AG08396 (cell line): ENCODE data around the gene TMPO.
"Not testable (repeated sequence)": the region's sequence is repeated elsewhere in the genome, so short reads cannot be mapped to it uniquely, and the experiment has no call there.

Source experiments
- DNase-seq: peaks from one replicate; pipeline ENCODE4 v3.0.0; 2012; ENCODE audit warnings: low spot score, mixed read lengths

TMPO gene

DNA sequence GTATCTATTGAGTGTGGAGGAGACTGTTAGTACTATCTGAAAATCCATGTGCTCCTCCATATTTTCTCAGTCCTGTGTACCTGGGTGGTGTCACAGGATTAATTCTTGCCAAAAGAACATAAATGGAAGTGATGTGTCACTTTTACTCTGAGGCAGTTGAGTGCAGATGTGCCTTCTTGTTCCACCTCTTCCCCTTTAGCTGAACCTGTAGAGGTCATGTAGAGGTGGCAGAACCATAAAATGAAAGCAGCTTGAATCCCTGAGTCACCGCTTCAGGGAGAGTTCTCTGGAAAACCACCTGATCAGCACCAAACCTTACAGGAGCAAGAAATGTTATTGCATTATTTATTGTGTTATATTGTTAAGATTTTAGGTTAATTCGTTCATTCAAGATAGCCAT is 63.4 kb downstream of the TMPO start:
- DNase-seq: no peak

DNA sequence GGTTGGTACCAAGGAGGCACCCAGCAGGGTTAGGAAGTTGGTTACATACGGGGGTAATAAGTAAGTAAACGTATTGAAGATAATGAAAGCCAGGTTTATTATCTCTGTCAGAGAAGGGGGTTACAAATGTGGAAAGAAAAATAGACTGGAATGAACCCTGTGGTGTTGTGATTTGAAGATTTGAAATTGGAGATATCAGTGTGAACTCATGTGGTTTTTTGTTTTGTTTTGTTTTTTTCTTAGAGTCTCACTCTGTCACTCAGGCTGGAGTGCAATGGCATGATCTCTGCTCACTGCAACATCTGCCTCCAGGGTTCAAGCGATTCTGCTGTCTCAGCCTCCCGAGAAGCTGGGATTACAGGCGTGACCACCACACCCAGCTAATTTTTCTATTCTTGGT is 64.0 kb downstream of the TMPO start:
- DNase-seq: no peak

DNA sequence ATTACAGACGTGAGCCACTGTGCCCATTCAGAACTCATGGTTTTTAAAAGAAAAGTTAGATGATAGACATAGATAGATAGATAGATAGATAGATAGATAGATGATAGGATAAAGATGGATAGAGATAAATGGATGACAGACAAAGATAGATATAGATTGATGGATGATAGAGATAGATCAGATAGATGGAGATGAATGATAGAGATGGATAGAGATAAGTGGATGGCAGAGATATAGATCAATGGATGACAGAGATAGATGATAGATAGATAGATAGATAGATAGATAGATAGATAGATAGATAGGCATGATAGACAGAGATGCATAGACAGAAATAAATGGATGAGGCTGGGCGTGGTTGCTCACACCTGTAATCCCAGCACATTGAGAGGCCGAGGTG is 64.4 kb downstream of the TMPO start:
- DNase-seq: no peak

DNA sequence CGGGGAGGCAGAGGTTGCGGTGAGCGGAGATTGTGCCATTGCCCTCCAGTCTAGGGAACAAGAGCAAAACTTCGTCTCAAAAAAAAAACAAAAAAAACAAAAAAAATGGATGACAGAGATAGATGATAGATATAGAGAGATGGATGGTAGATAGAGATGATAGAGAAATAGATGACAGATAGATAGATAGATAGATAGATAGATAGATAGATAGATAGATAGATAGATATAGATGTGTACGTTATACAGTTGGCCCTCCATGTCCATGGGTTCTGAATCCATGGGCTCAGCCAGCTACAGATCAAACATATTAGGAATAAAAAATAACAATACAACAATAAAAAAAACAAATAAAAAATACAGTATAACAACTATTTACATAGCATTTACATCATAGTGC is 65.3 kb downstream of the TMPO start:
- no peak for DNase-seq

DNA sequence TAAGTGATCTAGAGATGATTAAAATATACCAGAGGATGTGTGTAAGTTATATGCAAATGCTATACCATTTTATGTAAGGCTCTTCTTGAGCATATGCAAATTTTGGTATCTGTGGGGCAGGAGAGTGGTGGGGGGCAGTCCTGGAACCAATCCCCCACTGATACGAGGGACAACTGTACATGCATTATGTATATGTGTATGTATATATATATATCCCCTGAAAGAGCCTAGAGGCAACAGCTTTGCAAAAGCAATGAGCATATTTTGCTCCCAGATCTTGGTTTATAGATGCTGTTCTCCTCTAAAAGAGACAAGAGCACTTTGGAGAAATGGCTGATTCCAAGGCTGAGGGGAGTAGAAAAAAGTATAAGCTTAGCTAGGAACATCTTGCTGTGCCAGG is 65.7 kb downstream of the TMPO start:
- DNase-seq: no peak

DNA sequence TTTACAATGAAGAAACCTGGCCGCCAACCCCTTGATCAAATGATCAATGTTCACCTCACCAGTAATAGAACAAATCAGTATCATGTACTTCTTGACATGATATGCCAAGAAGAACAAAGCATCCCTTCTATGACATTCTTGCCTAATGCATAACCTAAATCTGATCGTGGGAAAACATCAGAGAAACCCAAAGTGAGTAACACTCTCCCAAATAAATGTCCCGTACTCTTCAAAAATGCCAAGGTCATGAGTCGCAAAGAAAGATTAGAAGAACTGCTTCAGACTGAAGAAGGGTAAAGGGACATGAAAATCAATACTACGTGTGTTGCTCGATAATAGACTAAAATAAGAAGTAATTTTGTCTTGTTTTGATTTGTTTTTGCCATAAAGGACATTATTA is 66.7 kb downstream of the TMPO start:
- no peak for DNase-seq

DNA sequence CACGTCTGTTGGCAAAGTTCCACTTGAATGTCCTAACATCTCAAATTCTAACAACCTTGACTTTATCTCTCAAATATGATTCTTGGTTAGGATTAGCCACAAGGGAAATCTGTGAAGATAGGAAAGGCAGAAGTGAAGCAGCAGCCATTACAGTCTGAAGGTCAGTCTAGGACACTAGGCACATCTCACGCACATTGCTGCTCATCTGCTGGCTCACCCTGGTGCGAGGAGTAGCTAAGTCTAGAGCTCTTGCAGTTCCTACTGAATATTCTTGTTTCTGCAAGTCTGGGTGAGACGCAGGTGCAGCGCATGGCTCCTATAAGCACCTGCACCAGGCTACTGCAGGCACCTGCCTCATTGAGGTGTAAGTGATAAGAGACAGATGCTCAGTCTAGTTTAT is 71.7 kb downstream of the TMPO start:
- DNase-seq: no peak

DNA sequence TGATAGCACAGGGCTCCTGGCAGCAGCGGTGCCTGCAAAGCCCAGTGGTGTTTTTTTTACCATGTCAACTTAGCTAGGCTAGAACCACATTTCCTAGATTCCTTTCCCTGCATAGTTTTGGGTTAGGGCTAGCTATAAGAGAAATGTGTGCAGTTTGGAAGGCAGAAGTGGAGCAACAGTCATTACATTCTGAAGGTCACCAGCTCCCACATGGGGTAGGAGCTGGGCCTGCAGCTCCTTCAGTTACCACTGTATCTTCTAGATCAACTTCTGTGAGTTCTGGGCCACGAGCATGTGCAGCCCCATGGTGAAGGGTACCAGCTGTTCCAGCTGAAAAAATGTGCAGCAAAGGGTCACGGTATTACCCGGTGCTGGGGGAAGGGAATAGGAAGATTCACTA is 75.8 kb downstream of the TMPO start:
- peak; percentile 16 for DNase-seq

DNA sequence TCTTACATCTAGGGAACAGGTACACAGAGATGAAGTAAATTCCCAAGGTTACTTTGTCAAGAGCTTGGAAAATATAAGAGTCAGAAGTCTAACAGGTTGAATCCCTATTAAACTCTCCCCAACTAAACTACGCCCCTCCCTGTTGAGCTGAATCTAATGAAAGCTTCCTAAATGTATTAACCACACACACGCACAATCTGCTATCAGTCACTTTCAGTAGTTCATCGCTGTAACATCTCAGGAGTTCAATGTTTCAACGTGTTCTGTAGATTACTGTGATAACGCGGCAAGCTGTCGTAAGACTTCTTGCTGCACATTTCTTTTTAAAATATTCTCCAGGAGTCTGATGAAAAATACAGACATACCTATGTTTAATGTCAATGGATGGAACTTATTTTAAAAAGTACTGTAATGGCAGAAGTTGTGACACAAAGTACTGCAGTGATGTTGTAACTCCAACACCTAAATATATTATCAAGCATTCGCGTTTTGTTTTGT is 77.5 kb downstream of the TMPO start:
- DNase-seq: no peak

DNA sequence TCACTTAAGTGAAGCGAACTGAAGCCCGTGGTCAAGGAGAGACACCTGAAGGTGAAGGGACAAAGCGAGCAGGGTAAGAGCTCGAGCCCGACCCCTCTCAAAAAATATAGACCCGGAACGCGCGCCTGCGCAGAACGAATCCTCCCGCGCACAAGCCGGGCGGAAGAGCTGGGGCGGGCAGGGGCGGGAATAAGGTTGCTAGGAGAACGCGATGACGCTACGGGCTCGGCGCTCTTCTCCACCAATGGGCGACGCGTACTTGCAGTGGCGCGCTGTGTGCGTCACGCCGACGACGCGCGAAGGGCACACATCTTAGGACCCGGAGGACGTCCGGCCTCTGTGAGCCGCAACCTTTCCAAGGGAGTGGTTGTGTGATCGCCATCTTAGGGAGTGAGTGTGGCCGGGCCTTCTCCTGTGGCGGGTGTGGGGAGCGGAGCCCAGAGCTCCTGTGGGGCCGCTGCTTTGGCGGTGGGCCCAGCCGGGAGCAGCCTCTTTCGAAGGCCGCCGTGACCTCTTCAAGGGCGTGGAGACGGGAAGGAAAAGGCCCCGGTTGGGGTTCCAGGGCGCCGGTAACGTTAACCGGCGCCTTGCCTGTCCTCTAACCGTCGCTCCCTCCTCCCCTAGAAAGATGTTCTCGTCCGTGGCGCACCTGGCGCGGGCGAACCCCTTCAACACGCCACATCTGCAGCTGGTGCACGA is 78.1 kb downstream of the TMPO start, which contains the start of gene SLC25A3:
SLC25A3 (plus strand) TSS at position 336 of the 699 bp plus-strand sequence; CDS start at position 629, 293 bp downstream.
- peak; percentile 97 for DNase-seq

DNA sequence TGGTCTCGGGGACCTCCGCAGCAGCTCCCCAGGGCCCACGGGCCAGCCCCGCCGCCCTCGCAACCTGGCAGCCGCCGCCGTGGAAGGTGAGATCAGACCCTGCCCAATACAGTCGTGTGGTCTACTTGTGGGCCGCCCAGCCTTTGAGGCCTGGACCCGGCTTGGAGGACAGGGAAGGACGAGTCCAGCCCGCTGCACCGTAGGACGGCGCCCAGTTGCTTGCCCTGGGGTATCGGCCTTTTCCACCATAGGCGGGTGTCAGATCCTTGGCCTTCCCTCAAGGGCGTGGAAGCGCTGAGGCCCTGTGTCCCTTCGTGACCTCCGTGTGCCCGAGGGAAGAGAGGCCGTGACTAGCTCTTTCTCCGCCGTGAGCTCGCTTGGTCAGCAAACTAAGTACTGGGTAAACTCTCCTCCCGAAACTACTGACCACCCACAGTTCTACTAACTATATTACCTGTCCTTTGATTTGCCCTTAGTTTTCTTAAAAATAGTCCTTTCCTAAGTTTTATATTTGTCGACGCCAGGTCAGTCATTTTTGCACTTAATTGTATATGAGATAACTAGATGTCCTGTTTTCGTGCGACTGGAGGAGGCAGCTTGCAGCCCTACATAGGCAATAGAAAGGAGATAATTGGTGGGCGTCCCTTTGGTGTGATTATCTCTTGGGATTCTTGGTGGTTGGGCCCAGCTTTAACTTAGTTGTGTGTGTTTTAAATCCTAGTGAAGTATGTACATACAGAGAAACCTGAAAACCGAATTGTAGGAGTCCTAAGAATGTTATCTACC is 78.9 kb downstream of the TMPO start:
- DNase-seq: no peak

DNA sequence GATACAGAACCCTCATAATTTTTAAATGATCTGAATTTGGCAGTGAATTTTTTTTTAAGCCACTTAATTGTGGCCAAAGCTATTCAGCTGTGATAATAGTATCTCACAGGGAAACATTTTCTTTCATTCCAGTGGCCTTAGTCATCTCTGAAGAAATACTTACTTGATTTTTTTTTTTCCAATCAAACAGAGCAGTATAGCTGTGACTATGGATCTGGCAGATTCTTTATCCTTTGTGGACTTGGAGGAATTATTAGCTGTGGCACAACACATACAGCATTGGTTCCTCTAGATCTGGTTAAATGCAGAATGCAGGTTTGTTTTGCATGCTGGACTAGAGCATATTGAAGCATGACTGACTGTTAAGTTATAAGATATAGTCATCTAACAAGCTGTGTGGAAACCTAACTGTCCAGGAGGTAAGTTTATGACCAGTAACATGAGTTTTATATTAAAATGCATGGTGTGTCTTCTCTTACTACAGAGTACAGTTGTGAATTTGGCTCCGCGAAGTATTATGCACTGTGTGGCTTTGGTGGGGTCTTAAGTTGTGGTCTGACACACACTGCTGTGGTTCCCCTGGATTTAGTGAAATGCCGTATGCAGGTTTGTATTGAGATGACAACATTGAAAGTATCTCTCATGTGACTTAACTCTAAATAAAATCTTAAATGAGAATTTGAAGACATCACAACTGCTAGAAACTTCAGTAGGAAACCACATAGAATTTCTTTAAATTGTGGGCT is 80.0 kb downstream of the TMPO start:
- DNase-seq: peak; percentile 39

DNA sequence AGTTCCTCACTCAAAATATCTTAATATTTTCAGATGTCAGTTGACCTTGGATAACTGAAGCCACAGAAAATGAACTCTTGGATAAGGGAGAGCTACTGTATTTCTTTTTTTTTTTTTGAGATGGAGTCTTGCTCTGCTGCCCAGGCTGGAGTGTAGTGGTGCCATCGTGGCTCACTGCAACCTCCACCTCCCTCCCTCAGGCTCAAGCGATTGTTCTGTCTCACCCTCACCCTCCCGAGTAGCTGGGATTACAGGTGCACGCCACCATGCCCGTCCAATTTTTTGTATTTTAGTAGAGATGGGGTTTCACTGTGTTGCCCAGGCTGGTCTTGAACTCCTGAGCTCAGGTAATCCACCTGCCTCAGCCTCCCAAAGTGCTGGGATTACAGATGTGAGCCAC is 81.9 kb downstream of the TMPO start:
- DNase-seq: not testable (repeated sequence)
